SK-N-SH (cell line): ENCODE data around the gene ERI3. TPM values are rescaled to one million over a fixed set of nuclear protein-coding genes. Genes with fewer than 3 reads are reported as not detected.

Source experiments
- CTCF ChIA-PET: fragments of 300-600, 350-600 bp; formaldehyde crosslinking; extraction: SDS; loops from one replicate; lab custom pipeline; 2021; lab: Yijun Ruan, JAX
- POLR2A ChIA-PET: fragments of 350-600 bp; sonication (Branson Sonifier 250); formaldehyde crosslinking; extraction: SDS; loops from one replicate; lab custom pipeline; 2020; ENCODE audit warnings: antibody characterized with exemption, inconsistent platforms; lab: Yijun Ruan, JAX
- DNase-seq: peaks from one replicate; pipeline ENCODE4 v3.0.0; 2012
- H2AFZ ChIP-seq: fragments of 200-600 bp; sonication (generic); 2 replicates; pipeline ENCODE4 v1.8.1; 2016; ENCODE audit warnings: antibody characterized with exemption, mild to moderate bottlenecking, low read depth
- H3F3A ChIP-seq: fragments of 200-600 bp; sonication (generic); replicated peaks from 2 replicates; pipeline ENCODE3; 2016; ENCODE audit warnings: antibody characterized with exemption, mild to moderate bottlenecking; ENCODE audit not compliant: insufficient read depth
- H3K27ac ChIP-seq, 2 experiments: fragments of 200-500 bp in 1 of 2; fragments of 200-600 bp in 1 of 2; sonication (Bioruptor generic) in 1 of 2; sonication (generic), shearing (Covaris generic) in 1 of 2; 2 replicates each; pipeline versions ENCODE4 v1.5.1 to v1.6.1; 2014 to 2016; ENCODE audit warnings: low read depth in 2 of 2, inconsistent platforms in 1 of 2, low read length in 1 of 2, mild to moderate bottlenecking in 1 of 2, mixed read lengths in 1 of 2
- H3K27me3 ChIP-seq: fragments of 200-600 bp; sonication (generic), shearing (Covaris generic); 2 replicates; pipeline ENCODE4 v1.6.1; 2016; ENCODE audit warnings: mixed run types; ENCODE audit not compliant: insufficient read depth
- H3K36me3 ChIP-seq, 2 experiments: fragments of 200-500 bp in 1 of 2; fragments of 200-600 bp in 1 of 2; sonication (Bioruptor generic) in 1 of 2; sonication (generic) in 1 of 2; replicated peaks in 1 of 2; 2 replicates each; pipeline versions ENCODE3 to v1.5.1; 2014 to 2016; ENCODE audit warnings: low read length in 1 of 2, mild to moderate bottlenecking in 1 of 2; ENCODE audit not compliant: insufficient read depth in 2 of 2, control insufficient read depth in 1 of 2
- H3K4me1 ChIP-seq, 2 experiments: fragments of 200-500 bp in 1 of 2; fragments of 200-600 bp in 1 of 2; sonication (Bioruptor generic) in 1 of 2; sonication (generic), shearing (Covaris generic) in 1 of 2; 2 replicates each; pipeline versions ENCODE4 v1.5.1 to v1.6.1; 2014 to 2016; ENCODE audit warnings: low read depth in 1 of 2, low read length in 1 of 2, mixed run types in 1 of 2; ENCODE audit not compliant: insufficient read depth in 2 of 2, control insufficient read depth in 1 of 2
- H3K4me2 ChIP-seq: fragments of 200-600 bp; sonication (generic), shearing (Covaris generic); 2 replicates; pipeline ENCODE4 v1.6.1; 2017; ENCODE audit warnings: mixed run types
- H3K4me3 ChIP-seq, 2 experiments: fragments of 200-500 bp in 1 of 2; fragments of 200-600 bp in 1 of 2; sonication (Bioruptor generic) in 1 of 2; sonication (generic), shearing (Covaris generic) in 1 of 2; 2 replicates each; pipeline versions ENCODE4 v1.5.1 to v1.8.1; 2014 to 2016; ENCODE audit warnings: low read depth in 2 of 2, inconsistent platforms in 1 of 2, low read length in 1 of 2, mild to moderate bottlenecking in 1 of 2, mixed read lengths in 1 of 2, moderate library complexity in 1 of 2
- H3K79me2 ChIP-seq: fragments of 200-600 bp; sonication (generic); 2 replicates; pipeline ENCODE4 v1.8.1; 2017; ENCODE audit warnings: mild to moderate bottlenecking; ENCODE audit not compliant: insufficient read depth
- H3K9ac ChIP-seq: fragments of 200-600 bp; sonication (generic); 2 replicates; pipeline ENCODE4 v1.6.1; 2017; ENCODE audit warnings: mixed run types
- H3K9me2 ChIP-seq: fragments of 200-600 bp; sonication (generic); 2 replicates; pipeline ENCODE4 v1.6.1; 2017; ENCODE audit warnings: mixed run types
- H3K9me3 ChIP-seq: fragments of 200-600 bp; sonication (generic); 2 replicates; pipeline ENCODE4 v1.6.1; 2017; ENCODE audit warnings: mixed run types, mild to moderate bottlenecking, moderate library complexity
- H4K20me1 ChIP-seq: fragments of 200-600 bp; sonication (generic); 2 replicates; pipeline ENCODE4 v1.6.1; 2017; ENCODE audit warnings: mild to moderate bottlenecking, mixed run types; ENCODE audit not compliant: insufficient read depth
- CHD2 ChIP-seq: fragments of 150-350 bp; IDR thresholded peaks from 2 replicates; pipeline ENCODE4 v1.6.1; 2018; ENCODE audit warnings: low read length; ENCODE audit not compliant: partially characterized antibody
- ELF1 ChIP-seq: IDR thresholded peaks from 2 replicates; pipeline ENCODE4 v1.4.0; 2012
- EZH2phosphoT487 ChIP-seq: fragments of 200-600 bp; sonication (generic); IDR thresholded peaks from 2 replicates; pipeline ENCODE4 v1.6.1; 2017; ENCODE audit warnings: low read depth, mixed run types, mild to moderate bottlenecking, antibody characterized with exemption, moderate library complexity, borderline replicate concordance
- FOXJ3 ChIP-seq: sonication (generic); formaldehyde crosslinking; IDR thresholded peaks from 2 replicates; pipeline ENCODE4 v1.5.1; 2020; ENCODE audit warnings: mild to moderate bottlenecking, missing genetic modification reagents
- GABPA ChIP-seq: IDR thresholded peaks from 2 replicates; pipeline ENCODE4 v1.4.0; 2012; ENCODE audit warnings: low read depth, mild to moderate bottlenecking
- GATA2 ChIP-seq: sonication (generic); formaldehyde crosslinking; IDR thresholded peaks from 2 replicates; pipeline ENCODE4 v1.5.0; 2020; ENCODE audit warnings: mild to moderate bottlenecking, missing genetic modification reagents
- JUND ChIP-seq: IDR thresholded peaks from 2 replicates; pipeline ENCODE4 v1.4.0; 2012
- MEF2A ChIP-seq: IDR thresholded peaks from 2 replicates; pipeline ENCODE4 v1.4.0; 2012; ENCODE audit warnings: low read depth, borderline replicate concordance
- MXI1 ChIP-seq: IDR thresholded peaks from 2 replicates; pipeline ENCODE4 v1.6.1; 2012; ENCODE audit warnings: mild to moderate bottlenecking, low read depth, low read length, improper control_type of control experiment
- NRF1 ChIP-seq: IDR thresholded peaks from 2 replicates; pipeline ENCODE4 v1.6.1; 2012; ENCODE audit warnings: low read depth, mild to moderate bottlenecking, low read length
- RAD21 ChIP-seq: IDR thresholded peaks from 2 replicates; pipeline ENCODE4 v1.6.1; 2012; ENCODE audit warnings: mild to moderate bottlenecking, low read length
- RFX5 ChIP-seq: IDR thresholded peaks from 2 replicates; pipeline ENCODE4 v1.6.1; 2012; ENCODE audit warnings: mild to moderate bottlenecking, improper control_type of control experiment, low read length
- RXRA ChIP-seq: IDR thresholded peaks from 2 replicates; pipeline ENCODE4 v1.4.0; 2012; ENCODE audit warnings: low read depth, mild to moderate bottlenecking, borderline replicate concordance
- SMC3 ChIP-seq: IDR thresholded peaks from 2 replicates; pipeline ENCODE4 v1.6.1; 2012; ENCODE audit warnings: low read depth, low read length, improper control_type of control experiment
- TAF1 ChIP-seq: IDR thresholded peaks from 2 replicates; pipeline ENCODE4 v1.6.1; 2012; ENCODE audit warnings: low read depth, mild to moderate bottlenecking, low read length, moderate library complexity, borderline replicate concordance
- TCF12 ChIP-seq: IDR thresholded peaks from 2 replicates; pipeline ENCODE4 v1.4.0; 2012
- YY1 ChIP-seq: IDR thresholded peaks from 2 replicates; pipeline ENCODE4 v1.4.0; 2012; ENCODE audit warnings: low read depth, mild to moderate bottlenecking
- WGBS: methylation state at CpG from one replicate; pipeline ENCODE4 v1.1.6; 2017; ENCODE audit warnings: low lambda C conversion rate; 5-methylcytosine and 5-hydroxymethylcytosine counted together
- polyA plus RNA-seq, 3 experiments: library from polyadenylated mRNA; depleted of rRNA; stranded (reverse); fragments of >200 nt; gene quantifications; 2 replicates each; pipeline ENCODE4 v1.2.3, GENCODE V29; 2012
- TF ChIP-seq, protein P1 (sequence below): IDR thresholded peaks from 2 replicates; pipeline ENCODE4; 2012
- TF ChIP-seq, protein P2 (sequence below): fragments of 200-600 bp; sonication (generic); IDR thresholded peaks from 2 replicates; pipeline ENCODE4 v1.6.1; 2017; ENCODE audit warnings: antibody characterized with exemption, mild to moderate bottlenecking, moderate library complexity
- TF ChIP-seq, protein P3 (sequence below): fragments of 150-350 bp; IDR thresholded peaks from 2 replicates; pipeline ENCODE4 v1.6.1; 2016; ENCODE audit warnings: mild to moderate bottlenecking, low read depth, low read length
- TF ChIP-seq, protein P4 (sequence below): IDR thresholded peaks from 2 replicates; pipeline ENCODE4 v1.4.0; 2012; ENCODE audit warnings: low read depth, borderline replicate concordance

Gene ERI3
- polyA plus RNA-seq, 1 of the 3 experiments (the other 2 are of a cell fraction) = 60.7 TPM

DNA sequence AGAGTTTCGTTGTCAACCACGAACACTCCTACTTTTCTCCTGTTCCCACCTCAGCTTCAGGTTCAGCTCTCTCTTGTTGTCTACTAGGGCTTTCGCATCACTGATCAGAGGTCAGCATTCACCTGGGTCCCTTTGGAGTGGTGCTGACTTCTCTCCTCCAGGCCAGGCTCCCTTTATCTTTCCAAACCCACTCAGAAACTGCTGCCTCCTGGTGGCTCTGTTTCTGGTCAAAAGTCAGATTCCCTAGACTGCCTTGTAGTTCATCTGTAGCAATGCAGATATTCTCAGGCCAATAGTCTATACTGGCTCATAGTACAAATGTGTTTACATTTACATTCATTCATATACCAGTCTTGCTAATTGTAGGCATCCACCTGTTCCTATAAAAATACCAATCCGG, 6.4 kb upstream of the ERI3 start (continued):
- TF ChIP-seq, protein P1, sequence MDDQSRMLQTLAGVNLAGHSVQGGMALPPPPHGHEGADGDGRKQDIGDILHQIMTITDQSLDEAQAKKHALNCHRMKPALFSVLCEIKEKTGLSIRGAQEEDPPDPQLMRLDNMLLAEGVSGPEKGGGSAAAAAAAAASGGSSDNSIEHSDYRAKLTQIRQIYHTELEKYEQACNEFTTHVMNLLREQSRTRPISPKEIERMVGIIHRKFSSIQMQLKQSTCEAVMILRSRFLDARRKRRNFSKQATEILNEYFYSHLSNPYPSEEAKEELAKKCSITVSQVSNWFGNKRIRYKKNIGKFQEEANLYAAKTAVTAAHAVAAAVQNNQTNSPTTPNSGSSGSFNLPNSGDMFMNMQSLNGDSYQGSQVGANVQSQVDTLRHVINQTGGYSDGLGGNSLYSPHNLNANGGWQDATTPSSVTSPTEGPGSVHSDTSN = no peak
- TF ChIP-seq EZH2phosphoT487 = no peak
- TF ChIP-seq GATA2 = no peak
- no peak for TF ChIP-seq MEF2A
- TF ChIP-seq GABPA = no peak
- TF ChIP-seq SMC3 = no peak
- TF ChIP-seq TCF12 = no peak
- peak; percentile 16; the same call in 1 of the 2 replicates for TF ChIP-seq RAD21

DNA sequence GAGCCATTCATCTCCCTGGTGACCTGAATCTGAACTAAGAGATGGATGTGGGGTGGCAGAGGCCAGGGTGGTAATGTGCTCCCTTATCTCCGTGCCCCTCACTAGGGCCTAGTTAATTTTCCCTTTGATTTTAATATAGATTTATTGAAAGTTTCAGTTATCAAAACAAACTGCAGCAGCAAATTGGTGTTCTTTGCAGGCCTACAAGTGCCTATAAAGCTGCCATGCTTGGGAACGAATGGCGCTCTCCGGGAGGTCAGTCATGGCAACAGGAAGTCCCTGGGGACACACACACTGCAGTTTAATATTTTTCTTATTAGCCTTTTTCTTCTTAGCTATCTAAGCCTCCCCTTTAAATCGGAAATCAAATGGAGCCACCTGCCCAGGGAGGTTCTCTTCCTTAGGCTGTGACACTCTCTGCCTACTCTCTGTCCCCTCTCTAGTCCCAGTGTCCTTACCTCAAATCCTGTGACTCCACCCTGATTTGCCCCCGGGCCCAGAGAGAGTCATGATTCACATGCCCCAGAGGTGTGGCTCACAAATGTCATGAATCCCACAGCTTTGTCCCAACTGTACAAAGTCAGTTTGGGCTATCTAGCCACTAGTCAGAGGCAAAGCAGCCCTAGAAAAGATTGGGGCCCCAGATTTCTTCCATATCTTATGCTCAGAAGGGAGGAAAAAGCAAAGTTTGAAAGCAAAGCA, 4.3 kb upstream of the ERI3 start:
- Histone ChIP-seq H3K4me1 (peaks cover 0 to 8% of the 10 kb centered on the region in 2 experiments; a peak in 2 of 4 replicates), H3K4me2 (no peak overlapping the region), H3K9me3 (no peaks in the 10 kb centered on the region), H3K27ac (no peak overlapping the region), H3K27me3 (no peaks in the 10 kb centered on the region), H3F3A (no peaks in the 10 kb centered on the region), H3K9ac (no peak overlapping the region), H3K4me3 (no peak overlapping the region), H4K20me1 (no peaks in the 10 kb centered on the region), H3K79me2 (peaks cover 6% of the 10 kb centered on the region), H2AFZ (no peak overlapping the region), H3K9me2 (no peaks in the 10 kb centered on the region), H3K36me3 (no peaks in the 10 kb centered on the region)
- WGBS = 72% methylated on average over 6 of the region's 6 CpGs
- no peak for DNase-seq
- ChIA-PET CTCF (interaction anchor here (0.8 to 2.2 kb wide), 2 partner anchors 11 to 236 kb away, joined by 3 to 6 read pairs; no protein-coding TSS in a partner anchor), POLR2A (no interaction called here)
- TF ChIP-seq CHD2 (no peak), ELF1 (no peak), YY1 (no peak), FOXJ3 (no peak), JUND (no peak), SMC3 (no peak), NRF1 (no peak)

DNA sequence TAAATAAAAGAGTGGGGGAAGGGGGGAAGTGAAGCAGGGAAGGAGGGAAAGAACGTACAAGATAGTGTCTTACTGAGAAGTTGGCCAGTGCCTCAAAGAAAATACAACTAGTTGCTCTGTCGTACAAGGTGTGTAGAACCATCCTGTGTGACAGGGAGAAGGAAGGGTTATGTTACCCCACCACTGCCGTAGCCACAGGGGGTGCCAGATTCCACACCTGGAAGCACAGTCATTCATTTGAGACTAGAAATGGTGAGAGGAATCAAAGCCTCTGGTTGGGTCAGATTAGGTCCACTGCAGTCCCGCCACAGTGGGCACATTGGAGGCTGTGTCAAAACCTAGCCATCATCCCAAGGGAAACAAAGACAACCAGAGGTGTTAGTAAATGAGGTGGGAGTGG, 2.7 kb upstream of the ERI3 start:
- DNase-seq = no peak
- Histone ChIP-seq H3K79me2 (peaks cover 23% of the 10 kb centered on the region), H3K27me3 (no peaks in the 10 kb centered on the region), H4K20me1 (no peaks in the 10 kb centered on the region; the same call in 1 of the 2 replicates), H3K9ac (no peak overlapping the region), H3K9me2 (no peaks in the 10 kb centered on the region), H3K36me3 (no peaks in the 10 kb centered on the region), H3K4me1 (peaks cover 10 to 12% of the 10 kb centered on the region in 2 experiments; a peak in 3 of 4 replicates), H3K4me3 (no peak overlapping the region), H2AFZ (no peak overlapping the region), H3K9me3 (no peaks in the 10 kb centered on the region), H3F3A (no peaks in the 10 kb centered on the region), H3K27ac (no peak overlapping the region), H3K4me2 (no peak overlapping the region)
- 79% methylated on average over 4 of the region's 4 CpGs for WGBS
- CTCF ChIA-PET = interaction anchor here (1.6 kb wide), 1 partner anchor 20 kb away, joined by 5 read pairs; no protein-coding TSS in a partner anchor
- POLR2A ChIA-PET = no interaction called here
- TF ChIP-seq, protein P2, sequence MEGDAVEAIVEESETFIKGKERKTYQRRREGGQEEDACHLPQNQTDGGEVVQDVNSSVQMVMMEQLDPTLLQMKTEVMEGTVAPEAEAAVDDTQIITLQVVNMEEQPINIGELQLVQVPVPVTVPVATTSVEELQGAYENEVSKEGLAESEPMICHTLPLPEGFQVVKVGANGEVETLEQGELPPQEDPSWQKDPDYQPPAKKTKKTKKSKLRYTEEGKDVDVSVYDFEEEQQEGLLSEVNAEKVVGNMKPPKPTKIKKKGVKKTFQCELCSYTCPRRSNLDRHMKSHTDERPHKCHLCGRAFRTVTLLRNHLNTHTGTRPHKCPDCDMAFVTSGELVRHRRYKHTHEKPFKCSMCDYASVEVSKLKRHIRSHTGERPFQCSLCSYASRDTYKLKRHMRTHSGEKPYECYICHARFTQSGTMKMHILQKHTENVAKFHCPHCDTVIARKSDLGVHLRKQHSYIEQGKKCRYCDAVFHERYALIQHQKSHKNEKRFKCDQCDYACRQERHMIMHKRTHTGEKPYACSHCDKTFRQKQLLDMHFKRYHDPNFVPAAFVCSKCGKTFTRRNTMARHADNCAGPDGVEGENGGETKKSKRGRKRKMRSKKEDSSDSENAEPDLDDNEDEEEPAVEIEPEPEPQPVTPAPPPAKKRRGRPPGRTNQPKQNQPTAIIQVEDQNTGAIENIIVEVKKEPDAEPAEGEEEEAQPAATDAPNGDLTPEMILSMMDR = no peak
- TF ChIP-seq, protein P3, sequence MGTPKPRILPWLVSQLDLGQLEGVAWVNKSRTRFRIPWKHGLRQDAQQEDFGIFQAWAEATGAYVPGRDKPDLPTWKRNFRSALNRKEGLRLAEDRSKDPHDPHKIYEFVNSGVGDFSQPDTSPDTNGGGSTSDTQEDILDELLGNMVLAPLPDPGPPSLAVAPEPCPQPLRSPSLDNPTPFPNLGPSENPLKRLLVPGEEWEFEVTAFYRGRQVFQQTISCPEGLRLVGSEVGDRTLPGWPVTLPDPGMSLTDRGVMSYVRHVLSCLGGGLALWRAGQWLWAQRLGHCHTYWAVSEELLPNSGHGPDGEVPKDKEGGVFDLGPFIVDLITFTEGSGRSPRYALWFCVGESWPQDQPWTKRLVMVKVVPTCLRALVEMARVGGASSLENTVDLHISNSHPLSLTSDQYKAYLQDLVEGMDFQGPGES = no peak
- TF ChIP-seq MXI1 = no peak
- no peak for TF ChIP-seq RFX5
- TF ChIP-seq CHD2 = no peak
- TF ChIP-seq, protein P1 = no peak
- no peak for TF ChIP-seq TAF1
- no peak for TF ChIP-seq GABPA
- TF ChIP-seq RXRA = no peak
- TF ChIP-seq, protein P4, sequence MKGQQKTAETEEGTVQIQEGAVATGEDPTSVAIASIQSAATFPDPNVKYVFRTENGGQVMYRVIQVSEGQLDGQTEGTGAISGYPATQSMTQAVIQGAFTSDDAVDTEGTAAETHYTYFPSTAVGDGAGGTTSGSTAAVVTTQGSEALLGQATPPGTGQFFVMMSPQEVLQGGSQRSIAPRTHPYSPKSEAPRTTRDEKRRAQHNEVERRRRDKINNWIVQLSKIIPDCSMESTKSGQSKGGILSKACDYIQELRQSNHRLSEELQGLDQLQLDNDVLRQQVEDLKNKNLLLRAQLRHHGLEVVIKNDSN = no peak
- no peak for TF ChIP-seq ELF1
